Anterior cingulate cortex (tissue), 58 donors: Measurements from ENCODE around the gene KLRC3.
"Not testable (repeated sequence)": the region's sequence is repeated elsewhere in the genome, so short reads cannot be mapped to it uniquely, and the experiment has no call there.

Source experiments
- DNase-seq, 58 donors: peaks; one replicate each; lab custom pipeline; 2025; lab: John Stamatoyannopoulos, UW

Gene KLRC3

DNA sequence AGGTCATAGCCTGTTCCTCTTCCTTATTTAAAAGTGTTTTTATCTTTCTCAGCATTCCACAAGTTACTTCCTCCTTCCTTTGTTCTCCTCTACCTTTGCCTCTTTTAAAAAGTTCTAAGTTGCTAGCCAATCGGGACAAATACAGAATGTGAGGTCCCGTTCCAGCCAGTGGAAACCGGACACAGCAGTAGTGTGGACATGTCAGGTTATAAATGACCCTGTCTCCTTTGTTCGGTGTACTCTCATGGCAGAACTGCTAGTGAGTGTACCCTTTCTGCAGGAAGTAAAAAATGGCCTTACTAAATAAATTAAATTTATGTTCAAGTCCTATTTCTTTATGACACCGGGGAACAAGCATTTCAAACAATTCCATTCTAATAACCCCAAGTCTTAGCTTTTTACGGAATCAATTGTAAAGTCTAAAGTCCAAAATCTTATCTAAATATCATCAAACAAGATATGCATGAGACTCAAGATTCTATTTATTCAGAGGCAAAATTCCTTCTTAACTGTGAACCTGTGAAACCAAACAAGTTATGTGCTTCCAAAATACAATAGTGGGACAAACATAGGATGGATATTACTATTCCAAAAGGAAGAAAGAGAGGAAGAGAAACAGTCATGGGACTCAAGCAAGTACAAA is 48.4 kb downstream of the KLRC3 start:
- DNase-seq = not testable (repeated sequence)

DNA sequence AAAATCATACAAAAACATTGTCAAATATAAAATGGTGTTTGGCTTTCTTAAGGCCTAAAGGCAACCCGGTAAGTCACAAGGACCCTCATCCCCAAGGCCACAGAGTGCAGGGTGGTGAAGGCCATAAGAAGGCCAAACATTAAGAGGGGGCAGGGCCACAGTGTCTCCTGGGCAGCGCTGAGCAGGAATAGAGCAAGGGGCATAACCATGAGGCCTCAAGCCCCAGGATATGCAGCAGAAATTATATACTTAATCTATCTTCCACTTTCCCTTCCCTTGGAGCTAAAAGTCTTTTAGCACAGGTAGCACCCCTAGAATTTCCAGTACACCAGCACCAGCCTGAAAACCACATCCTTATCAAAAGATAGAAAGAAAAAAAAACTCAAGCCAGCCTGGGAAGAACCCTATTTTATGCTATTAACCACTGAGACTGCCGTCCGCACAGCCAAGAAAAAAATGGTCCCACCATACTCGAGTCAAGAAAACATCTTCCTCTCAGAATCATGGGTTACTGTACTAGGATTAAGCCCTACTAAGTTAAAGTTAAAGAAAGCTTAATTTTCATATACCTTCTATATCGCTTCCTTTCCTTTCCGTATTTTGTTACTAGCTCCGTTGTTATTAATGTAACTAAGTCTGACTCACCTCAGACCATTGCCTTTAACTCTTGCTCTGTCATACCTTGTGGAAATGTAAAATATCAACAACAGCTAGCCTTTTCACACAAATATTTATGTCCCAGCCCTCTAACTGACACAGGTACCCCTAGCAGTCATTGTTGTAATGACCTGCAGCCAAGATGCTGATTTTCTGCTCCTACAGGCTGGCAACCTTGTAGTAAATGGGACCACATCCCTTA is 50.6 kb downstream of the KLRC3 start:
- DNase-seq = no peak

DNA sequence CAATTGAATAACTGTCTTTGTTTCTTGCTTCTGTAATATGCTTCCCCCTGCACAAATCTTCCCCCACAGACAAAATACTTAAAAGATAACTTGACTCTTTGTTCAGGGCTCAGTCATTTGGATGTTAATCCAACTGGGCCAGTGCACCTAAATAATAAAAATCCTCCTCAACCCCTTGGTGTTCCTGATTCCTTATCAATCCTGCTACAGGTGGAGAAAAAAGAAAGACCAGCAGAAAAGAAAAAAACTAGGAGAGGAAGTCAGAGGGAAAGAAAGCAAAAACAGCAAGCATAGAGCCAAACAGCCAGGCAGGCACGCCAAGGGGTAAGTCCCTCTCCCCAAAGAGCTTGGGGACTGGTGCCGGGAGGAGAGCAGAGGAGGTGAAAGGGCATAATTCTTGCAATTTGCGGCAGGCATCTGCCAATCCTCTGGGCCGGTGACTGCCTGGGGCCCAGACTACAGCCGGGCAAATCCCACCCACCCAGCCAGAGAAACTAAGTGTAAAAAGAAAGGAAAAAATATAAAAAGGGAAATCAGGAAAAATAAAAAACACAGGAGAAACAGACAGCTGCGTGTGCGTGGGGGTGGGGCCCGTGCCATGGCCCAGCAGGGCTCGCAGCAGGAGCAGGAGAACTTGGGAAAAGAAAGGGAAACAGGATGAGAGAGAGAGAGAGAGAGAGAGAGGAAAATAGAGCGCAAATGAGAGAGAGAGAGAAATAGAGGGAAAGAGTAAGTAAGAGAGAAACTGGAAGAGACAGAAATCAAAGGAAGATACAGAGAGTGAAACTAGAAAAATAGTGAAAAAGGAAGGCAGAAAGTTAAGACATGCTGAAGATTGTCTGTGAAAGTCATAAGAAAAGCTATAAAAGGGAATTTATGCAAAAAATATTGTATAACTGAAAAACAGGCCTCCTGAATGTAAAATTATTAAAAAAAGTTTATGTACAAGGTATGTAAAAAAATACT is 51.9 kb downstream of the KLRC3 start:
- peak in 4 of 58 donors; percentile 19 to 29 (median 22) for DNase-seq

DNA sequence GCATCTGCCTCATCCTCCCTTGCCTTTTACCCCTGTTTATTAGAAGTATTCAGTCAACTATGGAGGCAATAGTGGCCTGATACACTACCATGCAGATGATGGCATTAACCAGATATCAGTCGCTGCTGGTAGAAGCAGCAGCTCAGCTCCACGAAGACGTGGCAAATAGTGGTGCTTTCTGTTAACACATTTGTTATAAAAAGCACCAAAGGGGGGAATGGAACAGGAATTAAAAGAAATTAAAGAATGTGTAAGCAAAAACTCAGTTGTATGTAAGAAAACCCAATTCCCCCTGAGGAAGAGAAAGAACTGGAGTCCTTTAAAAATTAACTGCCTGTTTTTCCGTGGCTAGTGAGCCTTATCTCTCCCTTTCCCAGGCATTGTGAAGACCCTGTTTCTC is 52.7 kb downstream of the KLRC3 start:
- DNase-seq = not testable (repeated sequence)

DNA sequence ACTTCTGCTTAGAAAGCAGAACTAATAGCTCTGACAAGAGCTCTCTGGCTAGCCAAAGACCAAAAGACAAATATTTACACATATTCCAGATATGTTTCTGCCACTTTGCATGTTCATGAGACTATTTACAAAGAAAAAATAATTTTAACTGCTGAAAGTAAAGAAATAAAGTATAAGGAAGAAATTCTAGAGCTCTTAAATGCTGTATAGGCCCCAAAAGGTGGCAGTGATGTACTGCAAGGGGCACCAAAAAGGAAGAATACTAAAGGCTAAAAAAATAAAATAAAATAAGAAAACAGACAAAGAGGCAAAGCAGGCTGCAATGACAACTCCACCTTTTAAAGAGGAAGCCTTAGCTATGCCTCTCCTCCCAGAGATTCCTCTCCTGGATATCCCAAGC is 53.5 kb downstream of the KLRC3 start:
- peak in 1 of 58 donors; percentile 39 for DNase-seq

DNA sequence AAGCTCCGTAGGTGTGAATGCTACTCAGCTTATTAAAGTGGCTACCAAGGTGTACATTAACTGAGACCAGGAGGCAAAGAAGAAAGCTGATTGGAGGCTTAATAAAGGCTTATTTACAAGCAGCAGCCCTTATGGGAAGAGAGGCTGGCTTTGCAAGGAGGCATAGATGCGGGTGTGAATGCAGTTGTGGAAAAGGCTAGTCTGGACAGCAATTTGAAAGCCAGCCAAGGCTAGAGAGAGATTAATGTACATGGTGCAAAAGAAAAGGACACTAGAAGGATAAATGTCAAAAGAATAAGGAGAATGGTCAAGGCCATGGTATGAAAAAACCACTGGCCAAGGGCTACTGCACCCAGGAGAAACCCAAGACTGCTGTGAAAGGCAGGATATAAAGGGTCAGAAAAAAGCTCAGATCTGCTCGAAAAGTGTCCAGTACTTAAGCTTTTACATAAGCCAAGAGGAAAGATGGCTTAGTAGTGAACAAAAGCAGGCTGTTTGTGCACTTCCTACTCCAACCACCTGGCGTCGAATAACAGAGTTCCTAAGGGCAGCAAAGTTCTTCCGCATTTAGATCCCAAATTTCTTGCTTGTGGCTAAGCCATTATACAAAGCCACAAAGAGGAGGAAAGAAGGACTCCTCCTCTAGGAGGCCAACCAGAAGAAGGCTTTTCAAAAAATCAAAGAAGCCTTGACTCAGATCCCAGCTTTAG is 54.5 kb downstream of the KLRC3 start:
- peak in 3 of 58 donors; percentile 44 to 58 (median 54) for DNase-seq

DNA sequence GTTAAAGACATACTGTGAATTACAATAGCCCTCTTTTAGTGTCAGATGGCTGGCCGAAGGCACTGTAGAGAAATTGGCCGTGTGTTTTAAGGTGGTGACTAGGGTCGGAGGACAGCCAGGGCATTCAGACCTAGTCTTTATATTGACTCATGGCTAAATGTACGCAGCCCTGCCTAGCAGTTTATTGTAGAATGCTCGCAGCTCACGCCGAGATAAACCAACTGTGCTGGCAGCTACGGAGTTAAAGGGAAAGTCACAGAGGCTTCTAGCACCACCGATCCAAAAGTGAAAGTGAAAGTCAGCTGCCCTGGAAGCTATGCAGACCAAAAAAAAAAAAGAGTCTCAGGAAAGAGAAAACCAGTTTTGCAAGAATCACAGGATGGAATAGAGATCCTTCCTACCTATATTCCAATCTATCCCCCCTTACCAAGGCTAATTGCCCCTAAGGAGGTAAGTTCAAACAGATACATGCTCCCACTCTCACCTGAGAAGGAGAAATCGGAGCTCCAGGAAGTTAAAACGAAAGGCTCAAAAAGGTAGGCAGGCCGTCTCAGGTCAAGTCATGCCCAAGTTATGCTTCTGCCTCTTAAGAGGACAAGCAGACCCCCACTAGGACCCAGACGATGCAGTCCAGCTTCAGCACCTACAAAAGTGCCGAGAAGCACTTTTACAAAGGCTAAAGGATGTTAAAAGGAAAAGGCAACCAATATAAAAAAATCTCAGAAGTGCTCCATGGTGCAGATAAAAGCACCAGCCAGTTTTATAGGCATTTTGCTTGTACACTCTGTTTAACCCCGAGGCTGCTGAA is 55.4 kb downstream of the KLRC3 start:
- DNase-seq = peak in 38 of 58 donors; percentile 17 to 77 (median 52)

DNA sequence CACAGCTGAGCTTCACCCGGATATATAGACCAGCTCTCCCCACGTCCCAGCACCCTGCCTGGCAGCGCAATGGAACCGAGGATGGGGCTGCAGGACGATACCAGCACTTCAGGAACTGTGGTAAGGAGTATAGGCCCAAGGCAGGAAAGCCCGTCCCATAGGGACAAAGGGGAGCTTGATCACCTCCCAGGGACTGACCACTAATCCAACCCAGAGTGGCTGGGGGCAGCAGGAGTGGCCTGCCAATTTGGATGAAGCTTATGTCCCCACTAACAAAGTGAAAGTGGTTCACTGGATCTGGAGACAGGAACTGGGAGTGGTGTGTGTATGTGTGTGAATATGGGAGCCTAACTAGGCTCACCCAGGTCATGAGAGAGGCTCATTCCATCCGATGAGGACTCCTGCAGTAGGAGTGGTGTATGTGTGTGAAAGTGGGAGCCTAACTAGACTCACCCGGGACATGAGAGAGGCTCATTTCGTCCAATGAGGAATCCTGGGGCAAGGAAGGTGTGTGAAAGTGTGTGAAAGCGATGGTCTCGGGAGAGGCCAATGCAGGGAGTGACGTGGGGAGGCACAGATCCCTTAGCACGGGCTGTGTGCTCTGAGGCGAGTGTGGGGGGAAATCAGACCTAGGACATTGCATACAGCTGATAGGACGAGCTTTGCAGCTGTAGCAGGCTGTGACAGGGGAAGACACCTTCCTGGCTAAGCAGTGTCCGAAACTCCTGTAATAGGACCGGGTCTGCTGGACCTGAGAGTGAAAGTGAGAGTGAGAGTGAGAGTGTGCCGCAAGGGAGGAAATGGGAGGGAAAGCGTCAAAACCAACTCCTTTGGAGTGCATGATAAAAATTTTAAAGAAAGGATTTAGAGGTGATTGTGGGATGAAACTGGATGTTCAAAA is 56.2 kb downstream of the KLRC3 start:
- DNase-seq = peak in 30 of 58 donors; percentile 19 to 81 (median 64)

DNA sequence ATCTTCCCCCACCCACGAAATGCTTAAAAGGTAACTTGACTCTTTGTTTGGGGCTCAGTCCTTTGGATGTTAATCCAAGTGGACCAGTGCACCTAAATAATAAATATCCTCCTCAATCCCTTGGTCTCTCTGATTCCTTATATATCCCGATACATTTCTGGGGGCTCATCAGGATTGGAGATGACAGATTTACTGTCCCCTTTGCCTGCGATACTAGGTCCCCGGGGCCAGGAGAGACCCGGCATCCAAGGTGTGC is 56.8 kb downstream of the KLRC3 start:
- DNase-seq = no peak

DNA sequence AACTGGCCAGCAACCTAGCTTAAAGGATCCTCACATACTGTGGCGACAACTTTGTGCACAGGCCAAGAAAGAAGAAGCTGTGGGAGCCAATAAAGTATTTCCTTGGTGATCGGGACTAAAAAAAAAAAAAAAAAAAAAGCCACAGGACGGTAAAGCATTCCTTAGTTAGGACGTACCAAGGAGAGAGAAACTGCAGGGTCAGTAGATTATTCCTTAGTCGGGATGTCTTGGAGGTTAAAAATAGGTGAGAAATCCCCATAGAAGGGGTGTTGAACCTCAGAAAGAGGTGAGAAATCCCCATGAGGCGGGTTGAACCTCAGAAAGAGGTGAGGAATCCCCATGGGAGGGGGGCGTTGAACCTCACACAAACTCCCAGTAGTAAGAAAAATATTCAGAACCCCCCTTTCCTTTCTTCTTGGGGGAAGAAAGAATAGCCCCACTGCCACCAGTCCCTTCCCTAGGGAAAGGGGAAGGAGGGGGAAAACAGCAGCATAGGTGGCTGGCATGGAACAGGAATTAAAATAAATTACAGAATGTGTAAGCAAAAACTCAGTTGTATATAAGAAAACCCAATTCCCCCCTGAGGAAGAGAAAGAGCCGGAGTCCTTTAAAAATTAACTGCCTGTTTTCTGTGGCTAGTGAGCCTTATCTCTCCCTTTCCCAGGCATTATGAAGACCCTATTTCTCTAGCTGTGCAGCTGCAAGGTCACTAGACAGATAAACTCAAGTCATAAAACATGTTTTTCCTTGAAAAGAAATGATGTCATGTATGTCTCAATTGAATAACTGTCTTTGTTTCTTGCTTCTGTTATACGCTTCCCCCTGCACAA is 57.4 kb downstream of the KLRC3 start:
- DNase-seq = no peak

DNA sequence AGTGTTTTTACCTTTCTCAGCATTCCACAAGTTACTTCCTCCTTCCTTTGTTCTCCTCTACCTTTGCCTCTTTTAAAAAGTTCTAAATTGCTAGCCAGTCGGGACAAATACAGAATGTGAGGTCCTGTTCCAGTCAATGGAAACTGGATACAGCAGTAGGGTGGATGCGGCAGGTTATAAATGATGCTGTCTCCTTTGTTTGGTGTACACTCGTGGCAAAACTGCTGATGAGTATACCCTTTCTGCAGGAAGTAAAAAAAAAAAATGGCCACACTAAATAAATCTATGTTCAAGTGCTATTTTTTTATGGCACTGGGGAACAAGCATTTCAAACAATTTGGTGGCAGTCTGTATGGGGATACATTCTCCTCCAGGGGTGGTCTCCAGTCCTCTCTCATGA is 58.1 kb downstream of the KLRC3 start:
- no peak for DNase-seq
